ENCODE results near the gene PIP4P1.
"Not testable (repeated sequence)": the region's sequence is repeated elsewhere in the genome, so short reads cannot be mapped to it uniquely, and the experiment has no call there.

The PIP4P1 gene

GRCh38 chr14:20461225-20462141, at the start of gene PIP4P1:
PIP4P1 (minus strand) TSS chr14:20461434; CDS start chr14:20461325, 109 bp downstream.
- DNase-seq (ENCODE audit: low read depth), result peak; percentile 98

- DNase-seq (ENCODE audit: low read depth), result no peak
These were observed 47.1 kb upstream of the PIP4P1 start for GRCh38 chr14:20508367-20508766.

- not testable (repeated sequence) for DNase-seq (ENCODE audit: low read depth)
These were observed 46.3 kb upstream of the PIP4P1 start for GRCh38 chr14:20507537-20507936.

DNA sequence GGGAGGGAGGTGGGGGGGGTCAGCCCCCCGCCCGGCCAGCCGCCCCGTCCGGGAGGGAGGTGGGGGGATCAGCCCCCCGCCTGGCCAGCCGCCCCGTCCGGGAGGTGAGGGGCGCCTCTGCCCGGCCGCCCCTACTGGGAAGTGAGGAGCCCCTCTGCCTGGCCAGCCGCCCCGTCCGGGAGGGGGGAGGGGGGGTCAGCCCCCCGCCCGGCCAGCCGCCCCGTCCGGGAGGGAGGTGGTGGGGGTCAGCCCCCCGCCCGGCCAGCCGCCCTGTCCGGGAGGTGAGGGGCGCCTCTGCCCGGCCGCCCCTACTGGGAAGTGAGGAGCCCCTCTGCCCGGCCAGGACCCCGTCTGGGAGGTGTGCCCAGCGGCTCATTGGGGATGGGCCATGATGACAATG, 45.5 kb upstream of the PIP4P1 start:
- DNase-seq (ENCODE audit: low read depth), result not testable (repeated sequence)

DNA sequence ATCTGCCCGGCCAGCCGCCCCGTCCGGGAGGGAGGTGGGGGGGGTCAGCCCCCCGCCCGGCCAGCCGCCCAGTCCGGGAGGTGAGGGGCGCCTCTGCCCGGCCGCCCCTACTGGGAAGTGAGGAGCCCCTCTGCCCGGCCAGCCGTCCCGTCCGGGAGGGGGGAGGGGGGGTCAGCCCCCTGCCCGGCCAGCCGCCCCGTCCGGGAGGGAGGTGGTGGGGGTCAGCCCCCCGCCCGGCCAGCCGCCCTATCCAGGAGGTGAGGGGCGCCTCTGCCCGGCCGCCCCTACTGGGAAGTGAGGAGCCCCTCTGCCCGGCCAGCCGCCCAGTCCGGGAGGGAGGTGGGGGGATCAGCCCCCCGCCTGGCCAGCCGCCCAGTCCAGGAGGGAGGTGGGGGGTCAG, 45.0 kb upstream of the PIP4P1 start:
- not testable (repeated sequence) for DNase-seq (ENCODE audit: low read depth)

- DNase-seq (ENCODE audit: low read depth), result no peak
These were observed 42.7 kb upstream of the PIP4P1 start for GRCh38 chr14:20503898-20504297.

GRCh38 chr14:20501346-20501745, 40.1 kb upstream of the PIP4P1 start:
- DNase-seq (ENCODE audit: low read depth), result no peak

- DNase-seq (ENCODE audit: low read depth), result no peak
These were observed 38.6 kb upstream of the PIP4P1 start for GRCh38 chr14:20499881-20500280.

DNA sequence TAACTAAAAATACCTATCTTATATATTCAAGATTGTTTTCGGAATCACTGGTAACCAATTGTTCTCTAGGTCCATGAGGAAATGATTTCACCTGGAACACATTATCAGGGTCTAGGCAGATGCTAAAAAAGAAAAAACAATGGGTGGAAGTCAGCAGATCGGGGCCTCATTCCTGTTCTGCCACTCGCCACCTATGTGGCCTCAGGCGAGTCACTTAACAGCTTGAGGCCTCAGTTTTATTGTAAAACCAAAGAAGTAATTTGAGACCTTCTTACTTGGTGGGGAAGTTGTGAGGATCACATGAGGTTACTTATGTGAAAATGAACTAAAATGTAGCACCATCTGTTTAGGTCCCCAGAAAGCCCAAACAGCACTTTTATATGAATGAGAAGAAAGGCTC, 37.9 kb upstream of the PIP4P1 start:
- DNase-seq (ENCODE audit: low read depth), result no peak

- no peak for DNase-seq (ENCODE audit: low read depth)
These were observed 37.4 kb upstream of the PIP4P1 start for GRCh38 chr14:20498622-20499021.

DNA sequence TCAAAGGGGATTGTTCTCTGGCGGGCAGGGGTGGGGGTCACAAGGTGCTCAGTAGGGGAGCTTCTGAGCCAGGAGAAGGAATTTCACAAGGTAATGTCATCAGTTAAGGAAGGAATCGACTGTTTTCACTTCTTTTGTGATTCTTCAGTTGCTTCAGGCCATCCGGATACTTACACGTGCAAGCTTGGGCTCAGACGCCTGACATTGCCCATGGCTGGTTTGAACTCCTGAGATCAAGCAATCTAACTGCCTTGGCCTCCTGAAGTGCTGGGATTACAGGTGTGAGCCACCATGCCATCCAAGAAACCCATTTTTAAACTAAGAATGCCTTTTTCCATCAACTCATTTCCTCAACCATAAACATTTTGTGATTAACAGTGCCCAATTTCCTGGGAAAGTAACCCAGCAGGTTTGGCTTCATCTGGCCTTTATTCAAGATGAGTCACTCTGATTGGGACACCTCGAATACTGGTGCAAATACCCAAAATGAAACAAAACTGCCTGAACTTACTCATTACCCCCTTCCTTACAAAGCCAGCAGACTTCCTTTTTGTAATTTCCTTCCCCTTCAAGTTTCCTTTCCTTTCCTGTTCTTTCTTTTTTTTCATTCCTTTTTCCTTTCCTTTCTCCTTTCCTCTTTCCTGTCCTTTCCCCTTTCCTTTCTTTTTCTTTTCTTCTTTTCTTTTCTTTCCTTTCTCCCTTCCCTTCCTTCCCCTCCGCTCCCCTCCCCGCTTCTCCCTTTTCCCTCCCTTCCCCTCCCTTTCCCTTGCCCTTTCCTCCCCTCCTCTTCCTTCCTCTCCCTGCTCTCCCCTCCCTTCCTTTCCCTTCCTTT, 33.9 kb upstream of the PIP4P1 start:
- DNase-seq (ENCODE audit: low read depth), result no peak

DNA sequence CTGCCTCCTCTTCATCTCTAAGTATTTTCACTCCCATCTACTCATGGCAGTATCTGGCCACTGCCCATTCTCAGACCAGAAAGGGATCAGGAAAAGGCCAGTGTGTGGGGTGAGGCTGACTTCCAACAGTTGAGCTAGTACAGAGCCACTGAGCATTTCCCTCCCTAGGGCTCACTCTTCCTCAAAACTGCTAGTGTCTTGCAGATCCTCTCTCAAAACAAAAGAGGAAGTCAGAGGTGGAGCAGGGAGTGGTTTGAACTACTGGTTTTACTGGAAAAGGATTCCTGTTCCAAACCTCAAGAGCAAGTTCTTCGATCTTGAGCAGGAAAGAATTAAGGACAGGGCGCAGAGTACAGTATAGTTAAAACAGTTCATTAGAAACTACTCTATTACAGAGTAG, 32.4 kb upstream of the PIP4P1 start:
- DNase-seq (ENCODE audit: low read depth), result no peak

GRCh38 chr14:20492486-20492885, 31.3 kb upstream of the PIP4P1 start:
- no peak for DNase-seq (ENCODE audit: low read depth)

- no peak for DNase-seq (ENCODE audit: low read depth)
These were observed 29.3 kb upstream of the PIP4P1 start for GRCh38 chr14:20490563-20490962.

GRCh38 chr14:20489093-20489994, 28.1 kb upstream of the PIP4P1 start:
- DNase-seq (ENCODE audit: low read depth), result peak; percentile 11

DNA sequence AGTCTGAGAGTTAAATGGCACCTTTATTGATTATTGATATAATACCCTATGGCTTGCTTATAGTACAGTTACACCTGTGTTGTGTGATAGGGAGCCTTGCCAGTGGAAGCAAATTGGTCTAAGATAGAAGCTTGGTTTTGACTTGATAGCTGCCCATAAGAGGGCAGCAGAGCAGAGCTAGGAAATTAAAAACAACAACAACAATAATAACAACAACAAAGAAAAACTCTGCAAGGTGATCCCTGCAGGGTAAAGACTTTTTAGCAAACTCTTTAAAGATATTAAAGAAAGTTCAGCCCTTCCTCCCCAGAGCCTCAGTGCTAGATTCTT, 26.1 kb upstream of the PIP4P1 start:
- DNase-seq (ENCODE audit: low read depth), result no peak

- DNase-seq (ENCODE audit: low read depth), result no peak
These were observed 25.6 kb upstream of the PIP4P1 start for GRCh38 chr14:20486684-20487395.

GRCh38 chr14:20485900-20486299, 24.7 kb upstream of the PIP4P1 start:
- no peak for DNase-seq (ENCODE audit: low read depth)

- no peak for DNase-seq (ENCODE audit: low read depth)
These were observed 21.1 kb upstream of the PIP4P1 start for GRCh38 chr14:20482382-20482781.

GRCh38 chr14:20478894-20479293, 17.7 kb upstream of the PIP4P1 start:
- no peak for DNase-seq (ENCODE audit: low read depth)

GRCh38 chr14:20477211-20477876, 16.1 kb upstream of the PIP4P1 start:
- DNase-seq (ENCODE audit: low read depth), result no peak
